Stomach (tissue), 4 donors: ENCODE results near the gene ANTXR2.

Experiments used
- EP300 ChIP-seq: sonication (generic); formaldehyde crosslinking; IDR thresholded peaks from one replicate; pipeline ENCODE4 v1.6.1; 2017; ENCODE audit warnings: antibody characterized with exemption
- POLR2A ChIP-seq, 4 donors: fragments of 450-650 bp; IDR thresholded peaks; one replicate each; pipeline ENCODE4 v1.6.1; 2016; ENCODE audit warnings: antibody characterized with exemption in 4 of 4, control low read depth in 2 of 4, mild to moderate bottlenecking in 1 of 4, moderate library complexity in 1 of 4
- POLR2AphosphoS5 ChIP-seq, 3 donors: sonication (generic); formaldehyde crosslinking; IDR thresholded peaks; one replicate each; pipeline ENCODE4 v1.6.1; 2016; ENCODE audit warnings: antibody characterized with exemption in 3 of 3
- TF ChIP-seq, protein P1 (sequence below), 7 experiments: fragments of 450-650 bp in 4 of 7; fragments of 200-600 bp in 3 of 7; sonication (generic) in 3 of 7; IDR thresholded peaks; one replicate each; pipeline ENCODE4 v1.5.1; 2016 to 2019; ENCODE audit warnings: antibody characterized with exemption in 7 of 7, control low read depth in 2 of 7, mild to moderate bottlenecking in 1 of 7

GRCh38 chr4:80088471-80088870 is 15.4 kb upstream of the ANTXR2 start:
- TF ChIP-seq, protein P1, sequence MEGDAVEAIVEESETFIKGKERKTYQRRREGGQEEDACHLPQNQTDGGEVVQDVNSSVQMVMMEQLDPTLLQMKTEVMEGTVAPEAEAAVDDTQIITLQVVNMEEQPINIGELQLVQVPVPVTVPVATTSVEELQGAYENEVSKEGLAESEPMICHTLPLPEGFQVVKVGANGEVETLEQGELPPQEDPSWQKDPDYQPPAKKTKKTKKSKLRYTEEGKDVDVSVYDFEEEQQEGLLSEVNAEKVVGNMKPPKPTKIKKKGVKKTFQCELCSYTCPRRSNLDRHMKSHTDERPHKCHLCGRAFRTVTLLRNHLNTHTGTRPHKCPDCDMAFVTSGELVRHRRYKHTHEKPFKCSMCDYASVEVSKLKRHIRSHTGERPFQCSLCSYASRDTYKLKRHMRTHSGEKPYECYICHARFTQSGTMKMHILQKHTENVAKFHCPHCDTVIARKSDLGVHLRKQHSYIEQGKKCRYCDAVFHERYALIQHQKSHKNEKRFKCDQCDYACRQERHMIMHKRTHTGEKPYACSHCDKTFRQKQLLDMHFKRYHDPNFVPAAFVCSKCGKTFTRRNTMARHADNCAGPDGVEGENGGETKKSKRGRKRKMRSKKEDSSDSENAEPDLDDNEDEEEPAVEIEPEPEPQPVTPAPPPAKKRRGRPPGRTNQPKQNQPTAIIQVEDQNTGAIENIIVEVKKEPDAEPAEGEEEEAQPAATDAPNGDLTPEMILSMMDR (IDR thresholded peaks at IDR 0.05), result no peak
- TF ChIP-seq EP300 (no peak), POLR2A (IDR thresholded peaks at IDR 0.05) (no peak), POLR2AphosphoS5 (IDR thresholded peaks at IDR 0.05) (no peak)
